Right lobe of liver (tissue), 6 donors: ENCODE results near the gene POLD3. TPM values are rescaled to one million over a fixed set of nuclear protein-coding genes. Genes with fewer than 3 reads are reported as not detected.

Source experiments
- ATAC-seq, 4 donors: fragments of 200-7000 bp; cut with Tn5 transposase; one replicate each; pipeline ENCODE4 v1.9.1; 2020; ENCODE audit warnings: mild to moderate bottlenecking in 4 of 4, moderate library complexity in 4 of 4
- DNase-seq, 3 donors: peaks; one replicate each; pipeline ENCODE4 v3.0.0-alpha.2; 2020
- H3K27ac ChIP-seq, 3 donors: fragments of 200-600 bp; one replicate each; pipeline ENCODE4 v1.8.0; 2022
- H3K27me3 ChIP-seq, 2 donors: fragments of 200-600 bp; one replicate each; pipeline ENCODE4 v1.8.0; 2022
- H3K36me3 ChIP-seq, 4 donors: fragments of 200-600 bp; sonication (generic) in 1 of 4; one replicate each; pipeline versions ENCODE4 v1.5.1 to v1.8.0; 2017 to 2022; ENCODE audit warnings: control low read depth in 1 of 4
- H3K4me1 ChIP-seq, 4 donors: fragments of 200-600 bp; sonication (generic) in 1 of 4; one replicate each; pipeline versions ENCODE4 v1.5.1 to v1.8.0; 2017 to 2022; ENCODE audit warnings: control low read depth in 1 of 4
- H3K4me3 ChIP-seq, 3 donors: fragments of 200-600 bp; one replicate each; pipeline ENCODE4 v1.8.0; 2022
- H3K9me3 ChIP-seq, 4 donors: fragments of 200-600 bp; sonication (generic) in 1 of 4; one replicate each; pipeline versions ENCODE4 v1.5.1 to v1.8.0; 2017 to 2022; ENCODE audit warnings: control low read depth in 1 of 4
- CTCF ChIP-seq, 4 donors: fragments of 200-600 bp in 3 of 4; fragments of 450-650 bp in 1 of 4; IDR thresholded peaks; one replicate each; pipeline versions ENCODE4 v1.5.1 to v1.8.0; 2016 to 2022; ENCODE audit warnings: antibody characterized with exemption in 4 of 4, mild to moderate bottlenecking in 2 of 4
- POLR2A ChIP-seq: fragments of 450-650 bp; IDR thresholded peaks from one replicate; pipeline ENCODE4 v1.6.1; 2017; ENCODE audit warnings: antibody characterized with exemption, mild to moderate bottlenecking
- WGBS: methylation state at CpG from one replicate; pipeline ENCODE4 v1.1.6; 2018; ENCODE audit warnings: low coverage, low lambda C conversion rate; ENCODE audit not compliant: insufficient coverage; ENCODE audit errors: missing lambda C conversion rate; 5-methylcytosine and 5-hydroxymethylcytosine counted together
- intact Hi-C, 2 donors: fragments of 100-400 bp; cut with DNase I; formaldehyde crosslinking; loops; one replicate each; pipeline versions ENCODE4 v1.11.2 to v1.14.1; 2022
- total RNA-seq, 6 experiments: library from RNA; depleted of rRNA in 2 of 6; stranded (reverse); fragments of >200 nt in 2 of 6; fragmentation: NEBNext Ultra II Directional in 3 of 6; extraction: Animal tissue kit (Norgen Biotek cat#: 25700) in 3 of 6; gene quantifications; one replicate each; pipeline versions ENCODE4 v1.1.0 to v1.2.4, GENCODE V29; 2016 to 2023
- donor health status: DM: no; HTN: yes; CAD: no.
- donor health status: DM: no; HTN: no; CAD: no.
- donor health status: DM: no; HTN: no; CAD: no.
- donor health status: DM: no; HTN: yes; CAD: no.
- donor health status: DM: no; HTN: yes; CAD: no.

Gene POLD3
- total RNA-seq, 6 experiments from 2014 or later: 2.9 to 5.7 (median 5.1) TPM

DNA sequence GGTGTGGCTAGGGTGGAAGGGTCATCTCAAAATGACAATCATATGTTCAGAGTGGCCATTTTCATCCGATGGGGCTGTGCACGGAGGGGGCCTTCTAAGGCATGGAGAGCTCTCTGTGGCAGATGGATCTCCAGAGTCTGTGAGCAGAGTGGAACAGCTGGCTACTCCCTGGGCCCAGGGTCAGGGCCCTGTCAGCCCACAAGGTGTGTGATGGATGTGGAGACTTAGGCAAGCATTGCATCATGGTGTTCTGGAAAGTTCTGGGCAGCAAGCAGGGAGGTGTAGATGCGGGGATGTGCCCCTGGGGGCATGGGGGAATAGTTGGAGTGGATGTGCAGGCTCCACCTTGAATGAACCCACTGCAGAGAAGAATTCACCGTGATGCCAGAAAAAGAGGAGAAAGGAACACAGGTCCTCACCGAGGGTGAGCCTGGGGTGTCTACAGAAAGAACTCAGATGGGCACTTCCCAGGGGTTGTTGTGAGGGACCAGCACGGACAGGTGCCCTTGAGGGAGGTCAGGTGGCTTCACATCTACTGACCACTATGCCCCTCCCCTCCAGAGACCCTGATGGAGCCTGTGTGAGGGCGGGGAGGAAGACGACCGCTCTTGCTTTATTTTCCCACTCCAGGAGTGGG, 87.8 kb downstream of the POLD3 start:
- Histone ChIP-seq H3K36me3 (no peaks in the 10 kb centered on the region), H3K27me3 (no peaks in the 10 kb centered on the region), H3K9me3 (no peaks in the 10 kb centered on the region), H3K27ac (no peak overlapping the region), H3K4me3 (no peak overlapping the region), H3K4me1 (peaks cover 0 to 12% (median 3%) of the 10 kb centered on the region in 4 donors)
- ATAC-seq (peak in 1 of 4 donors; percentile 14), DNase-seq (peak in 1 of 3 donors; percentile 37)
- WGBS: 70% methylated on average over 2 of the region's 9 CpGs
- intact Hi-C loops: no loop called here
- no peak for TF ChIP-seq POLR2A
- TF ChIP-seq CTCF (IDR thresholded peaks at IDR 0.05): no peak

GRCh38 chr11:74680703-74681531, 88.5 kb downstream of the POLD3 start:
- DNase-seq: peak in 1 of 3 donors; percentile 42
- no peak for ATAC-seq
- intact Hi-C loops: no loop called here
- Histone ChIP-seq H3K4me3 (no peak overlapping the region), H3K27ac (no peak overlapping the region), H3K4me1 (peaks cover 0 to 12% (median 3%) of the 10 kb centered on the region in 4 donors), H3K27me3 (no peaks in the 10 kb centered on the region), H3K36me3 (no peaks in the 10 kb centered on the region), H3K9me3 (no peaks in the 10 kb centered on the region)
- TF ChIP-seq CTCF (IDR thresholded peaks at IDR 0.05) (no peak), POLR2A (no peak)
- 70% methylated on average over 3 of the region's 18 CpGs for WGBS

GRCh38 chr11:74681686-74682651, 89.6 kb downstream of the POLD3 start:
- DNase-seq: peak; percentile 65 to 86 (median 81)
- TF ChIP-seq POLR2A (no peak), CTCF (IDR thresholded peaks at IDR 0.05) (no peak)
- ATAC-seq: peak; percentile 79 to 93 (median 88)
- Histone ChIP-seq H3K4me1 (peaks cover 0 to 12% (median 3%) of the 10 kb centered on the region in 4 donors), H3K9me3 (no peaks in the 10 kb centered on the region), H3K4me3 (no peak overlapping the region), H3K27ac (peak overlapping the region in 1 of 3 donors; percentile 29), H3K27me3 (no peaks in the 10 kb centered on the region), H3K36me3 (no peaks in the 10 kb centered on the region)
- intact Hi-C loops: no loop called here
- 45% methylated on average over 5 of the region's 12 CpGs for WGBS

- DNase-seq (no peak), ATAC-seq (no peak)
- no peak for TF ChIP-seq POLR2A
- TF ChIP-seq CTCF (IDR thresholded peaks at IDR 0.05): no peak
- no peaks in the 10 kb centered on the region for H3K27me3 ChIP-seq
- no peak overlapping the region for H3K27ac ChIP-seq
- peaks cover 0 to 12% (median 3%) of the 10 kb centered on the region in 4 donors for H3K4me1 ChIP-seq
- H3K4me3 ChIP-seq: peak overlapping the region; percentile 35 to 54 (median 52)
- no peaks in the 10 kb centered on the region for H3K9me3 ChIP-seq
- H3K36me3 ChIP-seq: no peaks in the 10 kb centered on the region
- intact Hi-C loops: no loop called here
- WGBS: 88% methylated on average over 11 of the region's 14 CpGs
Observed at GRCh38 chr11:74682731-74683278, 90.4 kb downstream of the POLD3 start.
